HG02884 (cell line): ENCODE data around the gene C17orf75.
"Not testable (repeated sequence)": the region's sequence is repeated elsewhere in the genome, so short reads cannot be mapped to it uniquely, and the experiment has no call there.

Experiments
- ATAC-seq: cut with Tn5 transposase; IDR thresholded peaks from one replicate; pipeline ENCODE4 v1.9.1; 2021; ENCODE audit warnings: mild to moderate bottlenecking, moderate library complexity; ENCODE audit not compliant: unreplicated experiment

C17orf75 gene, protein sequence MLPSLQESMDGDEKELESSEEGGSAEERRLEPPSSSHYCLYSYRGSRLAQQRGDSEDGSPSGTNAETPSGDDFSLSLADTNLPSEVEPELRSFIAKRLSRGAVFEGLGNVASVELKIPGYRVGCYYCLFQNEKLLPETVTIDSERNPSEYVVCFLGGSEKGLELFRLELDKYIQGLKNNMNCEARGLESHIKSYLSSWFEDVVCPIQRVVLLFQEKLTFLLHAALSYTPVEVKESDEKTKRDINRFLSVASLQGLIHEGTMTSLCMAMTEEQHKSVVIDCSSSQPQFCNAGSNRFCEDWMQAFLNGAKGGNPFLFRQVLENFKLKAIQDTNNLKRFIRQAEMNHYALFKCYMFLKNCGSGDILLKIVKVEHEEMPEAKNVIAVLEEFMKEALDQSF

DNA sequence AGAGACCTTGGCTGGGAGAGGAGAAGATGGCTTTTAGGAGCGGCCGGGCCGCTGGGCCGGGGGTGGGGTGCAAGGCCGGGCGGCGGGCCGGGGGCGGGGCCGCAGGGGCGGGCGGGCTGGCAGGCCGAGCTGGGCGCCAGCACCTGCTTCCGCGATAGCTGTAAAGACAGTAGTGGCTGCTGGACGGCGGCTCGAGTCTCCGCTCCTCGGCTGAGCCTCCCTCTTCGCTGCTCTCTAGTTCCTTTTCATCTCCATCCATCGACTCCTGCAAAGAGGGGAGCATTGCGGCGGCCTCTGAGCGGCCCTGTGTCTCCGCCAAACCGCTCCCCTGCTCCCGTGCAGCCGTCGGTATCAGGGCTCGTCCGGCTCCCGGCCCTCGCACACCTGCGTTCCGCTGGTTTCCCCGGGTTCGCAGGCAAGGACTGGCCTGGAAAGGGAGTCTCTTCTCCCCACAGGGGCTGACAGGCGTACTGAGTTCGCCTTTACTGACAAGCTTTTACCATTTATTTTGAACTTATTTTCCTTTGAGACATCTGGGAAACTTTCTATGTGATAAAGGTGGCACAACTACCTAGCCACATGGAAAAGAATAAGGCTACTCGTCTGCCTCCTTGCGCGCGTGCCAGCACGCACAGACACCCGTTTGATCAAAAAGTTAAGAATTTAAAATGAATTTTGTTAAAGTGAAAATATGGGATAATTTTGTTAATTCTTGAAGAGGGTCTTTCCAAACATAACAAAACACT, at the start of gene C17orf75:
Gene C17orf75, minus strand, starts transcription at position 317 of the 746 bp plus-strand sequence. Its CDS starts 34 bp downstream, at position 283.
- ATAC-seq, result peak; percentile 75

DNA sequence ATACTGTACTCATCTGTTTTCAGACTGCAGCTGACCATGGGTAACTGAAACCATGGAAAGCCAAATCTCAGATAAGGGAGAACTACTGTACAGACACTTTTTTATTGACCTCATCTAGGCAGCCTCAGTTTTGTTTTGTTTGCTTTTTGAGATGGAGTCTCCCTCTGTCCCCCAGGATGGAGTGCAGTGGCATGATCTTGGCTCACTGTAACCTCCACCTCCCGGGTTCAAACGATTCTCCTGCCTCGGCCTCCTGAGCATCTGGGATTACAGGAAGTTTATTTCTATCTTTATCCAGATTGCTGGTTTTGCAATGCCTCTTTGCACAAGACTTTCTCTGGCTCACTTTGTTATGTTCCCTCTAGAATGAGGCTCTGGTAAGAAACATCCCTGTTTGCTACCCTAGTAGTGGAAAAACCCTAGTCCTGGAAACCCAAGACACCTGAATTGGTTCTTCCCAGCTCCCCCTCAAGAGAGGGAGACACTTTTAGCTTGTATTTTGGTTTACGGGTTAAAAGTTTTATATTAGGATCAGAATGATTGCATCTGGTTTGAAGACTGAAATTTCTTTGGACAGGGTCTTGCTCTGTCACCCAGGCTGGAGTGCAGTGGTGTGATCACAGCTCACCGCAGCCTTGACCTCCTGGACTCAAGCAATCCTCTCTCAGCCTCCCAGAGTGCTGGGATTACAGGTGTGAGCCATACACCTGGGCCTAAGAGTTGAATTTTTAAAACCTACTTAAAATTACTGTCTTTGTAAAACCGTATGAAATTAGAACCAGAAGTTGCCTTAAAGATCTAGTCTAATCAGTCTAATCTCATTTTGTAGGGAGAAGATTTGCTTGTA, 46.9 kb upstream of the C17orf75 start:
- ATAC-seq, result no peak

DNA sequence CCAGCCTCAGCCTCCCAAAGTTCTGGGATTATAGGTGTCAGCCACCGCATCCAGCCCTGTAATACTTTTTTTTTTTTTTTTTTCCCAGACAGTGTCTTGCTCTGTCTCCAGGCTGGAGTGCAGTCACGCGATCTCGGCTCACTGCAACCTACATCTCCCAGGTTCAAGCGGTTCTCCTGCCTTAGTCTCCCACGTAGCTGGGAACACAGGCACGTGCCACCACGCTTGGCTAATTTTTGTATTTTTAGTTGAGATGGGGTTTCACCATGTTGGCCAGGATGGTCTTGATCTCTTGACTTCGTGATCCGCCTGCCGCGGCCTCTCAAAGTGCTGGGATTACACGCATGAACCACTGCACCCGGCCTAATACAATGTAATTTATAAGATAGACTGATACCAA, 46.2 kb upstream of the C17orf75 start:
- not testable (repeated sequence) for ATAC-seq

DNA sequence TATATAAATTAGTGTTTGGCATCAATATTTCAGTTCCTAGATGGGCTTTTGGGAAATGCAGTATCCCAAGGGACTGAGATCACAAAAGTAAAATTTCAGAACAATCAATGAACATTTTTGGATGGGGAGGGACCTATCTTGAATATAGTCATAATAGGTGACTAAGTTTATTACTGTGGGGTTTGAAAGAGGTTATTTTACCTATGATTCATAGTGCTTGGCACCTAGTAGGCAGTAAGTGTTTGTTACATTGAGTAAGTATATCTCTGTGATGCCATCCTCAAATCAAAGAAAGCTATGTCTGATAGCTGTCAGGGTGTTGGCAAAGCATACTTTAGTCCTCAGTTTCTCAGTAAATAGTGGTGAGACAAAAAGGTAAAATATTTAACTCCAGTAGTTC, 44.9 kb upstream of the C17orf75 start:
- ATAC-seq, result no peak

DNA sequence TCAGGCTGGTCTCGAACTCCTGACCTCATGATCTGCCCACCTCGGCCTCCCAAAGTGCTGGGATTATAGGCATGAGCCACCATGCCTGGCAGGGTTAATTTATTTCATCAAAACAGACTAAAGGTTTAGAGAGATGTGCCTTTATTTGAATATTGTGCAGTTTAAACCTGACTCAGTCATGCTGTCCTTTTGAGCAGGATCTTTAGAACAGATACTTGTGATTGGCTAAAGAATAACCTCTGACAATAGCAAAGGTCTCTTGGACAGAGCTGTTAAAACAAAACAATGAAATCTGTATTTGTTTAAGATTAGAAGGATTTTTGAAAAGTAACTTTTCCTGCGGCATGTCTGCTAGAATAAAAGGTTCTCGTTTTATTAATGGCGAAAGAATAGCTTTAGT, 44.0 kb upstream of the C17orf75 start:
- ATAC-seq, result no peak

DNA sequence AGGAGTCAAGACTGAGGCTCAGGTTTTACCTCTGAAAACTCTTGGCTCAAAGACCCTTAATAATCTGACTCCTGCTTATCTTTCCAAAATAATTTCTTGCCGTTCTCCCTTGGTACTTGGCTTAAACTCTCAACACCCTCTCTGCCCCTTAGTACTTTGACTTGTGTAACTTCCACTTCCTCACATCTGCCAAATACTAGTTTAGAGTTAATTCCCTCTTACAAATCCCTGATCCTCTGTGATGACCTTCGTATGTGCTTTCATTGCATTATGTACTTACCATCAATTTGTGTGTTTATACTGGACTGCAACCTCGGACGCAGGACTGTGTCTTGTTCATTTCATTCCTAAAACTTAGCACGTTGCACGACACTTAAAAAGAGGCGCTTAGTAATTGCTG, 43.1 kb upstream of the C17orf75 start:
- no peak for ATAC-seq

DNA sequence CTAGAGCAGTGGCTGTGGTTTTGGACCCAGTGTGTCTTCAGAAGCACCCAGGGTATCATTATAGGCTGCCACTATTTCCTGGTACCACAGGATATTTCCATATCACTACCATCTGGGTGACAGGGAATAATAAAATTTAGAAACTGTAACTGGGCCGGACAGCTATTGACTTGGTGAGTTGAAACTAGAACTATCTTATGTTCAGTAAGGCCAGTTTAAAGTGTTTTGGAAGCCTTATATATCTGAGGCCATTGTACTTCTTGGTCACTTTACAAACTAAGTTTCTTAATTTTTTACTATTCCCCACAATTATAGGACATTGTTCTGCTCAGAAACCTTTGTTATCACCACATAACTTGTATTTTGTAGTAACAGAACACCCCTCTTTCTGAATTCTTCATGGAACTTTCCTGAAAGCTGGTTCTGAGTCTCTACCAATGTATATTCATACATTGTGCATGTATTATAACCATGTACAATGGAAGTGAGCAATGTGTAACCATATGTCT, 42.0 kb upstream of the C17orf75 start:
- ATAC-seq, result no peak

DNA sequence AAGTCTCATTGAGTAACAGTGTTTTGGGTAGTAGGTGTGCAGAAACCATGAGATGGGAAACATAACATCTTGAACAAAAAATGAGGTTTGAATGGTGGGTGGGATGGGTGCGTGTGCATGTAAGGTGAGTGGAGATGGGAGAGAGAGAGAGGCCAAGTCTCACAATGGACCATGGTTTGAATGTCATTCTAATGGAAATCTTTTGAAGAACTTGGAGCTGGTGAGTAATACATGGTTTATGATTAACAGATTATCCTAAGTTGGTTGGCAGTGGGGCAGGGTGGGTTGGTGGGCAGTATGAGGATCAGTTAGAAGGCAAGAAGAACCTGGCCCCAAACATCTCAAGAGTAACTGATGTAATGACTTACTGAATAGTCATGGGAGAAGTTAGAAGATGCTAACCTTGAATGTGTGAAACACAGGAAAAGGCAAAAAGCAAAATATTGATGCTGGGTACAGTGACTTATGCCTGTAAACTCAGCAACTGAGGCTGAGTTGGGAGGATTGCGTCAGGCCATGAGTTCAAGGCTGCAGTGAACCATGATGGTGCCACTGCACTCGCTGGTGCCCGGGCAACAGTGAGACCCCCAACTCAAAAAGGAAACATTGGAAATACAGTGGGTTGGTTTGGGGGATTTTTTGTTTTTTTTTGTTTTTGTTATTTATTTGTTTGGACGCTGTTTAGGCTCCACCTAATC, 40.7 kb upstream of the C17orf75 start:
- ATAC-seq, result no peak

DNA sequence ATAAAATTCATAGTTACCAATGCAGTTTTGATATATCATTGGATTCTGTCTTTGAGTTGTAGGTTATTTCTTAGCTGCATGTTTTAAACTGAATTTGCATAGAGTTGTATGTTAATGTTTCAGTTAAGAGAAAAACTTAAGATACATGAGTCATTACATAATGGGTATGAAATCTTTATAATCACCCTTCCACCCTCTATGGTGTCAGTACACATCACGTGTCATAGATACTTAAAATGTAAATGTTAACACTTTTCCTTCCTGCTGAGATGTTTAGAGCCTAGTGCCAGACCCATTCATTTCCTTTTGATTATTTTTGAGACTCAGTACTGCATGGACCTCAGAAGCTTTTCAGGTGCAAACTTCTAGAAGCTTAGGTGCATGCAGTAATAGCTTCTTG, 28.5 kb upstream of the C17orf75 start:
- no peak for ATAC-seq

DNA sequence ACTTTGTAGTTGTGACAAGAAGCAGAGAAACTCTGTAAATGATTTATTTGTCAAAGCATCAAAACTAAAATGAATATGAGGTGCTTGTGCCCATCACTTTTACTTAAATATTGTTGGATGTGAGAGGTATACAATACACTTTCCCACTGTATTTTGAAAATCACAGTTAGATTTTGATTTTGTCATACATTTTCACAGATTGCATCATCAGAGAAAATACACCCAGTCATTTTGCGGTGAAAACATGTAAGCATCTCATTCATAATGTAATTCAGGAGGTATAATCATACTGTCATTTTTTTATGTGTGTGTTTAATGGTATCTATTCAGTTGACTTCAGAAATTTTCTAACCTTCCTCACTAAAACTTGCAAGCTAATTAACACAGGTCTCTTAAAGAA, 19.3 kb upstream of the C17orf75 start:
- ATAC-seq, result no peak

DNA sequence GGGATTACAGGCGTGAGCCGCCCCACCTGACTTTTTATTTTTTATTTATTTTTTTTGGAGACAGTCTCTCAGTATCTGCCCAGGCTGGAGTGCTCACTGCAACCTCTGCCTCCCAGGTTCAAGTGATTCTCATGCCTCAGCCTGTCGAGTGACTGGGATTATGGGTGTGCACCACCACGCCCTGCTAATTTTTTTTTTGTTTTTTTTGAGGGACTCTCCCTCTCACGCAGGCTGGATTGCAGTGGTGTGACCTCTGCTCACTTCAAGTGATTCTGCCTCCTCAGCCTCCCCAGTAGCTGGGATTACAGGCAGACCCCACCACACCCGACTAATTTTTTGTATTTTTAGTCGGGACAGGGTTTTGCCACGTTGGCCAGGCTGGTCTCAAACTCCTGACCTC, 15.6 kb upstream of the C17orf75 start:
- no peak for ATAC-seq

DNA sequence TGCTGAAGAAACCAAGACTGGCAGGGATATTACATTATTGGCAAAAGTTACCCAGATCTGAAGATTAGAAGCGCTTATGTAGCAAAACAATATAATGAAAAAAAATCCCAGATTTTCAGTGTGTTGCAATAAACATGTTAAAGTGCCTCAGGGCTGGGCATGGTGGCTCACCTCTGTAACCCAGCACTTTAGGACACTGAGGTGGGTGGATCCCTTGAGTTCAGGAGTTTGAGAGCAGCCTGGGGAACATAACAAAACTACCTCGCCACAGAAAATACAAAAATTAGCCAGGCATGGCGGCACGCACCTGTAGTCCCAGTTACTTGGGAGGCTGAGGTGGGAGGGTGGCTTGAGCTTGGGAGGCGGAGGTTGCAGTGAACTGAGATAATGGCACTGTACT, 14.8 kb upstream of the C17orf75 start:
- ATAC-seq, result no peak

DNA sequence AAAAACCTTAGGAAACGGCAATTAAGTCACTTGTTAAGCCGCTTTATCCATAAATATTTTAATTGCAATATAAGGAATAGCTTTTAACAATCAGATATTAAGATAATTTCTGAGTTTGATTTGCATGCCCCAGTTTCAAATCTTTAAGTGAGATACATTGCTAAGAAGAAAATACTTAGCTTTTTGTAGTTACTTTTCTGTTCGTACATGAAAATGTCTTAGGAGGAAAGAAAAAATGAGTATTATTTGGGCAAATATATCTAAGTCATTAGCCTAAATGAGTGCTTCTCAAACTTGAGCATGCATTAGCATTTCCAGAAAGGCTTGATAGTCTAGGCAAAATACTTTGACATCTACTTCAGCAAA, 14.4 kb upstream of the C17orf75 start:
- ATAC-seq, result no peak

DNA sequence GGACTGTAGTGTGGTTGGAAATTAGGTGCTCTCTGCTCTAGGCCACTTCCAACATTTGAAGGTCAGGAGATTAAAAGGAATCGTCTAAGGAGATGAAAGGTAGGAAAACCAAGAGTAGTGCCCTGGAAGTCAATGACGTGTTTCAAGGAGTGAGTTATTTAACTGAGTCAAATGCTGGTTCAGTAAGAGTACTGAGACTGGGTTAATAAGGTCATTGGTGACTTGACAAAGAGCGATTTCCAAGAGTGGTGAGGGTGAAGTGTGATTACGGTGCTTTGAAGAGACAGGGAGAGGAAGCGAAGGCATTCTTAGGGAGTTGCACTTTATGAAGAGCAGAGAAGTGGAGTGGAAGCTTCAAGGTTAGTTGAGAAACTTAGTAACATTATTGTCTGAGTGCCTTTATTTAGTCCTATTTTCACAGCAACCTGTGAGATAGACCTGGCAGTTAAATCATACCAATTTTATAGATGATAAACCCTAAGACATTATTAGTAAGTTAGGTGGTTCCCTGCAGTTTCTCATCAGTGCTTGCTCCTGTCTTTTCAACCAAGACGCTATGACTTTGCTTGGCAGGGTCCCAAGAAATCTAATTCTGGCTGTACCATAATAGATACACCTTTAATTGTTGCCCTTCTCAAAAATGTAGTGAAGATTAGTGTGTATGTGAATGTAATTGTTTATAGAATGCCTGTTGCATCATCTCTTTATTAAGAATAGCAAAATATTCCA, 13.8 kb upstream of the C17orf75 start:
- no peak for ATAC-seq

DNA sequence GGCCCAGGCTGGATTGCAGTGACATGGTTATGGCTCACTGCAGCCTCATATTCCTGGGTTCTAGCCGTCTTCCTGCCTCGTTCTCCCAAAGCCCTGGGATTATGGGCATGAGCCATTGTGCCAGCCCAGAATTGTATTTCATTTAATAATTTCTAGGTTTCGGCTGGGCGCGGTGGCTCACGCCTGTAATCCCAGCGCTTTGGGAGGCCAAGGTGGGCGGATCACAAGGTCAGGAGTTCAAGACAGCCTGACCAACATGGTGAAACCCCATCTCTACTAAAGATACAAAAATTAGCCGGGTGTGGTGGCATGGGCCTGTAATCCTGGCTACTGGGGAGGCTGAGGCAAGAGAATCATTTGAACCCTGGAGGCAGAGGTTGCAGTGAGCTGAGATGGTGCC, 10.8 kb upstream of the C17orf75 start:
- not testable (repeated sequence) for ATAC-seq

DNA sequence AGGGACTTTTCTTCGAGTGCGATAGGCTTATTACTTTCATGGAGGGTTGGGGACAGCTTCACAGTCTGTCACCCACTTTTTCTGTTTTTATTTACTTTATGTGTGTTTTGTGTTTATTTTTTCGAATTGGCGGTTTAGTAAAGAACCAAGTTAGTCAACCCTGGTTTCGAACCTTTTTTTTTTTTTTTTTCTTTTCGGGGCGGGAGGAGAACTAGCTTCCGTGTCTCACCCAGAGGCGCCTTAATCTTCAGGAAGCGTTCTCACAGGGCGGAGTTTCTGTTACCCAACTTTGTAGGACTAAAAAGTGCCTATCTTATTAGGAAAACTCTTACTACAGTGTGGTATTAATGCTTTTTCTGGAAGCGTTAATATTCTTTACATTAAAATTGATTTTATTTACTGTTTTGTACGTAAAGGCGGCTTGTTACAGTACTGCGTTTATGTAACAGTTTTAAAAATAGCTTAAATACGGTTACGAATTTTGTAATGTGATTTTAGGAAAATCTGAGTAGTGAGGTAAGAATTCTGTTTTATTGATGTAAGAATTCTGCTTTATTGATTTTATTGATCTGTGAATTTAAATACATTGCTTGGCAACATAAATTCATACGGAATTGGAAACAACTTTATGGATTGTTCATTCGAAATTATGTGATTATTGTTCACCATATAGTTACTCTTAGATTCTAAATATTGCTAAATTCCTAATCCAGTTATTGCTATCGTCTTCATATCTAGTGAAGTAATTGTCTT, 8.9 kb upstream of the C17orf75 start:
- ATAC-seq, result no peak

DNA sequence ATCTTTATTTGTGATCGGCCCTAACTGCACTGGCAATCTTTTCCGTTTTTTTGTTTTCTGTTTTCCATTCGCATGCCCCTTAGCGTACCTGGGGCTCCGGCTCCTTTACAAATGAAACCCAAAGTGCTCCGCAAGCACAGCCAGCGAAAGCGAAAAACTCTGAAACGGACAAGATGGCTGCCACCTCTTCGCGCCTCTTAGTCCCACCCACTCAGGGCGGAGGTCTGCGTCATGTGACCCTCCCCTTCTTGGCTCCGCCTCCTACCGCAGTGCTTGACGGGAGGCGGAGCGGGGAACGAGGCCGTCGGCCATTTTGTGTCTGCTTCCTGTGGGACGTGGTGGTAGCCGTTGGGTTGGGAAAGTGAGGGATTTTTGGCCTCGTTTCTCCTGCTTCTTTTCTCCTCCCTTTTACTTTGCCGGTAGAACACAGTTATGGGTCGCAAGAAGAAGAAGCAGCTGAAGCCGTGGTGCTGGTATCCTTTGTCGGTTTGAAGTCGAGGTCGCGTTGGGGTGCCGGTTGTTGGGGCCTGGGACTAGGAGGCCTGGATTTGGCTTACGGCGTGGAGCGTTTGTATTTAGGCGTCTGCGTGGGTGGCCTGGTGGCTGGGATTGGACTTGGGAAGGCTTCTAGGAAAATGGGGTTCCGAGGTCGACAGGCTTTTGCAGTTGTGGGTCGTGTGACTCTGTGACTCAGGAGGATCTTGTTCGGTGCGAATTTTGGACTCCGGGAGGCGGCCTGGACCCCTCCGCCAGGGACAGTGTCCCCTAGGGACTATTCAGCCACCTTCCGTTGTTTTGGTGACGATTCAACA, 8.1 kb upstream of the C17orf75 start, which contains the start of gene ZNF207:
Gene ZNF207, plus strand, starts transcription at position 304 of the 812 bp plus-strand sequence. Its CDS starts 129 bp downstream, at position 433.
- ATAC-seq, result peak; percentile 89

DNA sequence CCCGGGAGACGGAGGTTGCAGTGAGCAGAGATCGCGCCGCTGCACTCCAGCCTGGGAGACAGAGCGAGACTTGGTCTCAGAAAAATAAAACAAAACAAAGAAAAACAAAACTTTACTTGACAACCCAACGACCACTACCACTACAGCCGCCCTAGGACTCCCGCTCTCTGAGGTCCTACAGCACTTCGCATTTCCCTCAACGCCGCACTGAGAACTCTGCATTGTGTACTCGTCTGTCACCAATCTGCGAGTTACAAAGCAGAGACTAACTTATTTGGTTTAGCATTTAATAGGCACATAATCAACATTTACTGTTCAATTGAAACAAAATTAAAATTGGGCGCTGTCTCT, 7.5 kb upstream of the C17orf75 start:
- ATAC-seq, result no peak

DNA sequence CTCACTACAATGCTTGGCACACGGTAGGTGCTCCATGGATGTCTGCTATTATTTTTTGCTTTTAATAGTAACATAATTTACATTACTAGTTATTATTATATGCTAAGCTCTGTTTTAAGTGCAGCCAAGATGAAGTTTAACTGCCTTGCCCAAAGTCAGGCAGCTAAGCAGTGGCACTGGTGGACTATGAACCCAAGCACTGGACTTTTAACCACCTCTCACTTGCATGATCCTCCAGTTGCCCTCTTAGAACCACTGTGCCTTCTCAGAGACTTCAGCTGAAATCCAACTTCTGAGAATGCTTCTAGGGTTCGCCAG, 6.5 kb upstream of the C17orf75 start:
- no peak for ATAC-seq
